Measurements from ENCODE around the gene MCTP1. TPM values are rescaled to one million over a fixed set of nuclear protein-coding genes. Genes with fewer than 3 reads are reported as not detected.

Gene MCTP1
- total RNA-seq, 1 donor from 2014 or later = 3.4 TPM

DNA sequence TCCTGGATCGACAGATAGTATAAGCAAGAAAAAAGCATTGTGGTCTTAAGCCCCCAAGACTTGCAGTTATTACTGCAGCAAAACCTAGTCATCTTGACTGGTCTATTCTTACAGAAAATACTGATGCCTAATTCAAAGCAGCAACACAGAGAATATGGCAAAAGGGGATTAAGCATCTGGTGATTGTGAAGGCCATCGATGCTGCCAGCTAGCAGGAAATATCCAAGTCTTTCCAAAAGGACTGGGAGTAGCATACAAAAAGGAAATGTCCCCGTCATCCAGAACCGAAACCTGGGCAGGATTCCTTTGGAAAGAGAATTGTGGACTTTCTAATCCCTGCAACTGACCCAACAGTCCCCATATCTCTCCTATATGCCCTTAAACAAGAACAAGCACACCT is 534.2 kb downstream of the MCTP1 start:
- no peaks in the 10 kb centered on the region for H3K36me3 Mint-ChIP-seq (ENCODE audit: low read depth)

GRCh38 chr5:94749042-94749441 is 535.9 kb downstream of the MCTP1 start:
- peaks cover 10% of the 10 kb centered on the region for H3K4me1 Mint-ChIP-seq (ENCODE audit: low read depth)

More for the DNA sequence above, 534.2 kb downstream of the MCTP1 start:
- Mint-ChIP-seq H3K4me1 (ENCODE audit: low read depth) (peaks cover 10% of the 10 kb centered on the region), H3K4me3 (ENCODE audit: unreplicated experiment) (no peak overlapping the region), H3K9me3 (ENCODE audit: low read depth) (no peaks in the 10 kb centered on the region), H3K27ac (ENCODE audit: unreplicated experiment) (no peak overlapping the region), H3K27me3 (ENCODE audit: low read depth) (no peaks in the 10 kb centered on the region)
- DNase-seq (ENCODE audit: low spot score) = no peak
- TF ChIP-seq CTCF (IDR thresholded peaks at IDR 0.05) = no peak

DNA sequence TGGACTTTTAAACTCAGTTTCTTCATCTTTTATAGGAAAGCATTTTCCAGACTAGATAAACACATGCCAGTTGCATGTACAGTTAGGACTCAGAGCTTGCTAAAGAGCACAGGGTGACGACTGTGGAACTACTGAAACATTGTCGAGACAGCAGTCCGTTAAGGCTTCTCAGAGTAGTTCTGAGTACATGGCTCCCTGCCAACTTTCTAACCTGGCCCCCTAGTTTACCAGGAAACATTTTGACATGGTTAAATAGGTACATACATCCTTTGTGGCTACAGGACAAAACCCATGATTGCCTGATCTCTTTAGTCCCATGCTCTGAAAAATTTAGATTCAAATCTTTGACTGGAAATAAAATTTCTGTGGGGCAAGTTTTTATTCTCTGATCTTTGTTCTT is 536.7 kb downstream of the MCTP1 start:
- Mint-ChIP-seq H3K4me3 (ENCODE audit: unreplicated experiment) (no peak overlapping the region), H3K27me3 (ENCODE audit: low read depth) (no peaks in the 10 kb centered on the region), H3K36me3 (ENCODE audit: low read depth) (no peaks in the 10 kb centered on the region), H3K9me3 (ENCODE audit: low read depth) (no peaks in the 10 kb centered on the region), H3K4me1 (ENCODE audit: low read depth) (peaks cover 10% of the 10 kb centered on the region), H3K27ac (ENCODE audit: unreplicated experiment) (no peak overlapping the region)
- DNase-seq (ENCODE audit: low spot score) = no peak
- no peak for TF ChIP-seq CTCF (IDR thresholded peaks at IDR 0.05)

More at GRCh38 chr5:94749042-94749441, 535.9 kb downstream of the MCTP1 start:
- no peak overlapping the region for H3K27ac Mint-ChIP-seq (ENCODE audit: unreplicated experiment)
- no peaks in the 10 kb centered on the region for H3K9me3 Mint-ChIP-seq (ENCODE audit: low read depth)
- H3K27me3 Mint-ChIP-seq (ENCODE audit: low read depth) = no peaks in the 10 kb centered on the region
- TF ChIP-seq CTCF (IDR thresholded peaks at IDR 0.05) = no peak
- no peak overlapping the region for H3K4me3 Mint-ChIP-seq (ENCODE audit: unreplicated experiment)
- DNase-seq (ENCODE audit: low spot score) = no peak
- no peaks in the 10 kb centered on the region for H3K36me3 Mint-ChIP-seq (ENCODE audit: low read depth)

DNA sequence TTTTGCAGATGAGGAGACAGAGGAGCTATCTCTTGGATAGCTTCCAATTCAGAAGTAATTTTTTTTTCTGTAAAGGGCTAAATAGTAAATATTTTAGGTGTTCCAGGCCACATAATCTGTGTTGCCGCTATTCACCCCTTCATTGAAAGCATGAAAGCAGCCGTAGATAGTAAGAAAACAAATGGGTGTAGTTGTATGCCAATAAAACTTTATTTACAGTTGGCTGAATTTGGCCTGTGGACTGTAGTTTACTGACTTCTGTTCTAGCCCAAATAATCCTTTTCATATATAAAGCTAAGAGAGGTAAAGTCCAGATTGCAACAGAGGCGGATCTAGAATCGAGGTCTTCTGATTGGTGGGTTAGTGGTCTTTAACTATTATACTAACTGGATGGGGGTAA is 537.5 kb downstream of the MCTP1 start:
- Mint-ChIP-seq H3K27me3 (ENCODE audit: low read depth) (no peaks in the 10 kb centered on the region), H3K4me3 (ENCODE audit: unreplicated experiment) (no peak overlapping the region), H3K27ac (ENCODE audit: unreplicated experiment) (no peak overlapping the region), H3K4me1 (ENCODE audit: low read depth) (peaks cover 10% of the 10 kb centered on the region), H3K36me3 (ENCODE audit: low read depth) (no peaks in the 10 kb centered on the region), H3K9me3 (ENCODE audit: low read depth) (no peaks in the 10 kb centered on the region)
- no peak for TF ChIP-seq CTCF (IDR thresholded peaks at IDR 0.05)
- DNase-seq (ENCODE audit: low spot score) = no peak

- H3K9me3 Mint-ChIP-seq (ENCODE audit: low read depth) = no peaks in the 10 kb centered on the region
- H3K4me1 Mint-ChIP-seq (ENCODE audit: low read depth) = peaks cover 10% of the 10 kb centered on the region
- DNase-seq (ENCODE audit: low spot score) = no peak
- no peak for TF ChIP-seq CTCF (IDR thresholded peaks at IDR 0.05)
- no peaks in the 10 kb centered on the region for H3K27me3 Mint-ChIP-seq (ENCODE audit: low read depth)
- H3K27ac Mint-ChIP-seq (ENCODE audit: unreplicated experiment) = no peak overlapping the region
- H3K36me3 Mint-ChIP-seq (ENCODE audit: low read depth) = no peaks in the 10 kb centered on the region
- no peak overlapping the region for H3K4me3 Mint-ChIP-seq (ENCODE audit: unreplicated experiment)
Observed at GRCh38 chr5:94746731-94747124, 538.2 kb downstream of the MCTP1 start.
